ENCODE results near the gene VWDE.

- TF ChIP-seq PKNOX1 (IDR thresholded peaks at IDR 0.05) (no peak), SUZ12 (IDR thresholded peaks at IDR 0.05) (no peak), HDGF (IDR thresholded peaks at IDR 0.05; ENCODE audit: borderline replicate concordance) (no peak), CTBP1 (IDR thresholded peaks at IDR 0.05; ENCODE audit: borderline replicate concordance) (no peak), TARDBP (IDR thresholded peaks at IDR 0.05) (no peak)
Observed at GRCh38 chr7:12327922-12328321, 75.7 kb downstream of the VWDE start.

Data from HEK293T (cell line).